WTC11 (cell line): Measurements from ENCODE around the gene UAP1L1. TPM values are rescaled to one million over a fixed set of nuclear protein-coding genes. Genes with fewer than 3 reads are reported as not detected.
"Not testable (repeated sequence)": the region's sequence is repeated elsewhere in the genome, so short reads cannot be mapped to it uniquely, and the experiment has no call there.

Experiments used
- ATAC-seq: fragments of 200-7000 bp; cut with Tn5 transposase; 2 replicates; pipeline ENCODE4 v1.10.0; 2021; ENCODE audit warnings: mild to moderate bottlenecking, moderate library complexity
- CTCF ChIA-PET: fragments of 300-600 bp; sonication (Branson Sonifier 250); formaldehyde crosslinking; loops from one replicate; lab custom pipeline; 2021; ENCODE audit warnings: antibody characterized with exemption; lab: Charles Lee
- POLR2A ChIA-PET: fragments of 350-600 bp; sonication (Branson Sonifier 250); formaldehyde crosslinking; loops from one replicate; lab custom pipeline; 2021; ENCODE audit warnings: antibody characterized with exemption; lab: Charles Lee
- DNase-seq: peaks from one replicate; pipeline ENCODE4 v3.0.0; 2021; ENCODE audit warnings: low spot score
- H3K27ac Mint-ChIP-seq: 2 replicates; pipeline ENCODE4 v1.8.0; 2021; ENCODE audit warnings: mixed read lengths
- H3K27me3 Mint-ChIP-seq: 2 replicates; pipeline ENCODE4 v1.8.0; 2021; ENCODE audit warnings: low read depth, mild to moderate bottlenecking, moderate library complexity, mixed read lengths
- H3K36me3 Mint-ChIP-seq: 2 replicates; pipeline ENCODE4 v1.8.0; 2021; ENCODE audit warnings: mixed read lengths
- H3K4me1 Mint-ChIP-seq: 2 replicates; pipeline ENCODE4 v1.8.0; 2022; ENCODE audit warnings: mixed read lengths
- H3K4me3 Mint-ChIP-seq: 2 replicates; pipeline ENCODE4 v1.8.0; 2021; ENCODE audit warnings: mild to moderate bottlenecking, moderate library complexity, mixed read lengths
- H3K9me3 Mint-ChIP-seq: 2 replicates; pipeline ENCODE4 v1.8.0; 2021; ENCODE audit warnings: mixed read lengths
- AFF4 ChIP-seq: sonication (generic); formaldehyde crosslinking; IDR thresholded peaks from 2 replicates; pipeline ENCODE4 v1.8.1; 2023; ENCODE audit warnings: mild to moderate bottlenecking, missing genetic modification reagents, borderline replicate concordance
- ATF2 ChIP-seq: sonication (generic); formaldehyde crosslinking; IDR thresholded peaks from 2 replicates; pipeline ENCODE4 v1.8.1; 2022; ENCODE audit warnings: low read depth, missing genetic modification reagents, borderline replicate concordance
- ELF4 ChIP-seq: sonication (generic); formaldehyde crosslinking; IDR thresholded peaks from 2 replicates; pipeline ENCODE4 v1.8.1; 2022; ENCODE audit warnings: low read depth, mild to moderate bottlenecking, moderate library complexity, missing genetic modification reagents
- IRF1 ChIP-seq: sonication (generic); formaldehyde crosslinking; IDR thresholded peaks from 2 replicates; pipeline ENCODE4 v1.8.0; 2023; ENCODE audit warnings: missing genetic modification reagents
- MYBL2 ChIP-seq: sonication (generic); formaldehyde crosslinking; IDR thresholded peaks from 2 replicates; pipeline ENCODE4 v1.8.1; 2023; ENCODE audit warnings: mild to moderate bottlenecking, moderate library complexity, missing genetic modification reagents
- NR3C1 ChIP-seq: sonication (generic); formaldehyde crosslinking; conservative IDR thresholded peaks from 2 replicates; pipeline ENCODE4 v1.8.1; 2023; ENCODE audit warnings: low read depth, mild to moderate bottlenecking, missing genetic modification reagents
- SMAD3 ChIP-seq: sonication (generic); formaldehyde crosslinking; IDR thresholded peaks from 2 replicates; pipeline ENCODE4 v1.8.0; 2022; ENCODE audit warnings: missing genetic modification reagents, mild to moderate bottlenecking, borderline replicate concordance
- TEAD1 ChIP-seq: sonication (generic); formaldehyde crosslinking; IDR thresholded peaks from 2 replicates; pipeline ENCODE4 v1.8.0; 2022; ENCODE audit warnings: mild to moderate bottlenecking, missing genetic modification reagents
- USF2 ChIP-seq: sonication (generic); formaldehyde crosslinking; IDR thresholded peaks from 2 replicates; pipeline ENCODE4 v1.8.1; 2023; ENCODE audit warnings: mild to moderate bottlenecking, missing genetic modification reagents, moderate library complexity
- ZNF423 ChIP-seq: fragments of 250-450 bp; sonication (Bioruptor Pico); IDR thresholded peaks from 2 replicates; pipeline ENCODE4 v2.1.2; 2022; ENCODE audit warnings: mild to moderate bottlenecking, moderate library complexity
- total RNA-seq: library from RNA; stranded (reverse); gene quantifications from 3 replicates; pipeline ENCODE4 v1.2.3, GENCODE V29; 2021
- TF ChIP-seq, protein P1 (sequence below): sonication (generic); formaldehyde crosslinking; IDR thresholded peaks from 2 replicates; pipeline ENCODE4 v1.8.1; 2022; ENCODE audit warnings: missing genetic modification reagents, borderline replicate concordance
- TF ChIP-seq, protein P2 (sequence below): sonication (generic); formaldehyde crosslinking; conservative IDR thresholded peaks from 2 replicates; pipeline ENCODE4 v1.8.1; 2022; ENCODE audit warnings: mild to moderate bottlenecking, missing genetic modification reagents
- TF ChIP-seq, protein P3 (sequence below): sonication (generic); formaldehyde crosslinking; IDR thresholded peaks from 2 replicates; pipeline ENCODE4 v1.8.1; 2023; ENCODE audit warnings: mild to moderate bottlenecking, missing genetic modification reagents, moderate library complexity
- TF ChIP-seq, protein P4 (sequence below): sonication (generic); formaldehyde crosslinking; IDR thresholded peaks from 2 replicates; pipeline ENCODE4 v1.8.0; 2022; ENCODE audit warnings: mild to moderate bottlenecking, missing genetic modification reagents

UAP1L1 gene
- total RNA-seq, 1 experiment from 2014 or later = 17.7 TPM

GRCh38 chr9:137031904-137032640, 45.2 kb upstream of the UAP1L1 start, which contains the start of gene FUT7:
TSS of gene FUT7 (minus strand) at chr9:137032088. CDS start at chr9:137031991, 97 bp downstream.
- DNase-seq (no peak), ATAC-seq (no peak)
- Mint-ChIP-seq H3K27ac (no peak within 1 kb of the TSS), H3K9me3 (no peaks in the 10 kb centered on the region), H3K4me3 (no peak within 1 kb of the TSS), H3K36me3 (no peaks in the 10 kb centered on the region), H3K4me1 (0 out of 2 replicates have a peak, but pooled peaks cover 2% of the 10 kb centered on the region), H3K27me3 (peaks cover 15% of the 10 kb centered on the region)
- POLR2A ChIA-PET = interaction anchor here (0.6 to 0.7 kb wide), 2 partner anchors 9 to 39 kb away, joined by 3 read pairs; no protein-coding TSS in a partner anchor
- TF ChIP-seq TEAD1 = no peak
- TF ChIP-seq, protein P1, sequence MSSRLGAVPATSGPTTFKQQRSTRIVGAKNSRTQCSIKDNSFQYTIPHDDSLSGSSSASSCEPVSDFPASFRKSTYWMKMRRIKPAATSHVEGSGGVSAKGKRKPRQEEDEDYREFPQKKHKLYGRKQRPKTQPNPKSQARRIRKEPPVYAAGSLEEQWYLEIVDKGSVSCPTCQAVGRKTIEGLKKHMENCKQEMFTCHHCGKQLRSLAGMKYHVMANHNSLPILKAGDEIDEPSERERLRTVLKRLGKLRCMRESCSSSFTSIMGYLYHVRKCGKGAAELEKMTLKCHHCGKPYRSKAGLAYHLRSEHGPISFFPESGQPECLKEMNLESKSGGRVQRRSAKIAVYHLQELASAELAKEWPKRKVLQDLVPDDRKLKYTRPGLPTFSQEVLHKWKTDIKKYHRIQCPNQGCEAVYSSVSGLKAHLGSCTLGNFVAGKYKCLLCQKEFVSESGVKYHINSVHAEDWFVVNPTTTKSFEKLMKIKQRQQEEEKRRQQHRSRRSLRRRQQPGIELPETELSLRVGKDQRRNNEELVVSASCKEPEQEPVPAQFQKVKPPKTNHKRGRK (CRISPR knock-in tag) = no peak
- CTCF ChIA-PET = interaction anchor here (0.5 to 4.1 kb wide), 6 partner anchors 11 to 269 kb away, joined by 4 to 38 read pairs (median 6); partner anchors contain the start of gene NPDC1

- ATAC-seq = no peak
- no peak for DNase-seq
- H3K4me1 Mint-ChIP-seq = no peaks in the 10 kb centered on the region
- ChIA-PET CTCF (interaction anchor here (0.5 to 1.6 kb wide), 2 partner anchors 85 to 270 kb away, joined by 4 to 6 read pairs; no protein-coding TSS in a partner anchor), POLR2A (no interaction called here)
- no peak overlapping the region for H3K27ac Mint-ChIP-seq
- no peak overlapping the region for H3K4me3 Mint-ChIP-seq
- TF ChIP-seq, protein P2, sequence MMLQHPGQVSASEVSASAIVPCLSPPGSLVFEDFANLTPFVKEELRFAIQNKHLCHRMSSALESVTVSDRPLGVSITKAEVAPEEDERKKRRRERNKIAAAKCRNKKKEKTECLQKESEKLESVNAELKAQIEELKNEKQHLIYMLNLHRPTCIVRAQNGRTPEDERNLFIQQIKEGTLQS (CRISPR knock-in tag) = no peak
- TF ChIP-seq MYBL2 (no peak), AFF4 (no peak)
- TF ChIP-seq, protein P3, sequence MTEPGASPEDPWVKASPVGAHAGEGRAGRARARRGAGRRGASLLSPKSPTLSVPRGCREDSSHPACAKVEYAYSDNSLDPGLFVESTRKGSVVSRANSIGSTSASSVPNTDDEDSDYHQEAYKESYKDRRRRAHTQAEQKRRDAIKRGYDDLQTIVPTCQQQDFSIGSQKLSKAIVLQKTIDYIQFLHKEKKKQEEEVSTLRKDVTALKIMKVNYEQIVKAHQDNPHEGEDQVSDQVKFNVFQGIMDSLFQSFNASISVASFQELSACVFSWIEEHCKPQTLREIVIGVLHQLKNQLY (CRISPR knock-in tag) = no peak
- TF ChIP-seq, all 79 proteins: peak for 0
- H3K9me3 Mint-ChIP-seq = no peaks in the 10 kb centered on the region
- no peaks in the 10 kb centered on the region for H3K36me3 Mint-ChIP-seq
- H3K27me3 Mint-ChIP-seq = peaks cover 12% of the 10 kb centered on the region
Observed at GRCh38 chr9:137032858-137033257, 44.5 kb upstream of the UAP1L1 start.

GRCh38 chr9:137033481-137033880, 43.8 kb upstream of the UAP1L1 start:
- H3K36me3 Mint-ChIP-seq, ATAC-seq, POLR2A ChIA-PET, DNase-seq, H3K4me3 Mint-ChIP-seq, H3K9me3 Mint-ChIP-seq, H3K27ac Mint-ChIP-seq, H3K4me1 Mint-ChIP-seq: not testable (repeated sequence)
- CTCF ChIA-PET = interaction anchor here (2.3 to 4.9 kb wide), 7 partner anchors 11 to 143 kb away, joined by 8 to 151 read pairs (median 63); partner anchors contain the start of genes C8G, FBXW5, NPDC1 and PTGDS
- H3K27me3 Mint-ChIP-seq = peaks cover 12% of the 10 kb centered on the region

- no peaks in the 10 kb centered on the region for H3K9me3 Mint-ChIP-seq
- H3K4me1 Mint-ChIP-seq = no peaks in the 10 kb centered on the region
- H3K27ac Mint-ChIP-seq = no peak overlapping the region
- DNase-seq (no peak), ATAC-seq (no peak)
- H3K27me3 Mint-ChIP-seq = peaks cover 5% of the 10 kb centered on the region
- ChIA-PET CTCF (interaction anchor here (0.5 to 4.9 kb wide), 52 partner anchors 8 to 292 kb away, joined by 3 to 151 read pairs (median 10); partner anchors contain the start of genes AJM1, C8G, CLIC3 and ENTPD2), POLR2A (no interaction called here)
- H3K4me3 Mint-ChIP-seq = no peak overlapping the region
- peaks cover 5% of the 10 kb centered on the region; the same call in 1 of the 2 replicates for H3K36me3 Mint-ChIP-seq
- TF ChIP-seq SMAD3 (CRISPR knock-in tag) = no peak
- no peak for TF ChIP-seq NR3C1 (CRISPR knock-in tag)
- no peak for TF ChIP-seq ZNF423 (CRISPR knock-in tag)
- no peak for TF ChIP-seq USF2 (CRISPR knock-in tag)
- TF ChIP-seq ELF4 = no peak
- TF ChIP-seq, protein P4, sequence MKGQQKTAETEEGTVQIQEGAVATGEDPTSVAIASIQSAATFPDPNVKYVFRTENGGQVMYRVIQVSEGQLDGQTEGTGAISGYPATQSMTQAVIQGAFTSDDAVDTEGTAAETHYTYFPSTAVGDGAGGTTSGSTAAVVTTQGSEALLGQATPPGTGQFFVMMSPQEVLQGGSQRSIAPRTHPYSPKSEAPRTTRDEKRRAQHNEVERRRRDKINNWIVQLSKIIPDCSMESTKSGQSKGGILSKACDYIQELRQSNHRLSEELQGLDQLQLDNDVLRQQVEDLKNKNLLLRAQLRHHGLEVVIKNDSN (CRISPR knock-in tag) = no peak
- TF ChIP-seq IRF1 (CRISPR knock-in tag) = no peak
- no peak for TF ChIP-seq ATF2
Observed at GRCh38 chr9:137034039-137034708, 43.1 kb upstream of the UAP1L1 start.
